DND-41 (cell line): ENCODE data around the gene PHGDH.
"Not testable (repeated sequence)": the region's sequence is repeated elsewhere in the genome, so short reads cannot be mapped to it uniquely, and the experiment has no call there.

Experiments used
- ATAC-seq: fragments of 200-7000 bp; cut with Tn5 transposase; 3 replicates; pipeline ENCODE4 v1.9.1; 2021; ENCODE audit warnings: low read depth; ENCODE audit not compliant: insufficient read depth
- DNase-seq: peaks from one replicate; pipeline ENCODE4 v3.0.0-alpha.2; 2020
- H2AFZ ChIP-seq: 2 replicates; pipeline ENCODE4 v1.6.0; 2012; ENCODE audit warnings: low read depth, low read length
- H3K27ac ChIP-seq: 2 replicates; pipeline ENCODE4 v1.5.1; 2012; ENCODE audit warnings: low read length, inconsistent platforms
- H3K27me3 ChIP-seq: fragments of 200-600 bp; sonication (generic); 2 replicates; pipeline ENCODE4 v1.6.0; 2012; ENCODE audit warnings: low read length, mild to moderate bottlenecking, inconsistent platforms; ENCODE audit not compliant: insufficient read depth, poor library complexity
- H3K36me3 ChIP-seq: 2 replicates; pipeline ENCODE4 v1.5.1; 2012; ENCODE audit warnings: low read length, inconsistent platforms; ENCODE audit not compliant: insufficient read depth
- H3K4me1 ChIP-seq: 2 replicates; pipeline ENCODE4 v1.5.1; 2012; ENCODE audit warnings: mild to moderate bottlenecking, low read length; ENCODE audit not compliant: insufficient read depth
- H3K4me2 ChIP-seq: 2 replicates; pipeline ENCODE4 v1.6.0; 2012; ENCODE audit warnings: mild to moderate bottlenecking, moderate library complexity, low read length, inconsistent platforms; ENCODE audit not compliant: insufficient read depth
- H3K4me3 ChIP-seq, 2 experiments: fragments of 200-600 bp in 1 of 2; shearing (Covaris generic) in 1 of 2; 2 replicates each; pipeline ENCODE4 v1.5.1; 2012 to 2016; ENCODE audit warnings: inconsistent platforms in 2 of 2, low read length in 2 of 2, mild to moderate bottlenecking in 2 of 2, low read depth in 1 of 2, moderate library complexity in 1 of 2
- H3K79me2 ChIP-seq: 2 replicates; pipeline ENCODE4 v1.6.0; 2012; ENCODE audit warnings: low read length, inconsistent platforms; ENCODE audit not compliant: insufficient read depth
- H3K9ac ChIP-seq: 2 replicates; pipeline ENCODE4 v1.6.0; 2012; ENCODE audit warnings: low read depth, mild to moderate bottlenecking, inconsistent platforms, low read length, moderate library complexity
- H3K9me3 ChIP-seq: 2 replicates; pipeline ENCODE4 v1.5.1; 2012; ENCODE audit warnings: low read length, moderate library complexity, mild to moderate bottlenecking, inconsistent platforms; ENCODE audit not compliant: insufficient read depth, severe bottlenecking
- H4K20me1 ChIP-seq: 2 replicates; pipeline ENCODE4 v1.6.0; 2012; ENCODE audit warnings: low read length; ENCODE audit not compliant: insufficient read depth
- EZH2 ChIP-seq: IDR thresholded peaks from 3 replicates; pipeline ENCODE4 v1.6.1; 2012; ENCODE audit warnings: borderline replicate concordance, low read depth, mild to moderate bottlenecking, moderate library complexity, low read length, inconsistent platforms; ENCODE audit not compliant: severe bottlenecking
- TF ChIP-seq, protein P1 (sequence below): IDR thresholded peaks from 2 replicates; pipeline ENCODE4 v1.5.1; 2012; ENCODE audit warnings: borderline replicate concordance, low read length, moderate library complexity, mild to moderate bottlenecking; ENCODE audit not compliant: poor library complexity, severe bottlenecking; ENCODE audit errors: extremely low read depth

Gene PHGDH

GRCh38 chr1:119687434-119688079, 24.2 kb upstream of the PHGDH start:
- DNase-seq: no peak
- H3K27ac ChIP-seq: no peak overlapping the region
- H3K4me1 ChIP-seq: no peaks in the 10 kb centered on the region
- H3K9ac ChIP-seq: no peak overlapping the region
- no peaks in the 10 kb centered on the region for H3K9me3 ChIP-seq
- no peak for TF ChIP-seq EZH2
- TF ChIP-seq, protein P1, sequence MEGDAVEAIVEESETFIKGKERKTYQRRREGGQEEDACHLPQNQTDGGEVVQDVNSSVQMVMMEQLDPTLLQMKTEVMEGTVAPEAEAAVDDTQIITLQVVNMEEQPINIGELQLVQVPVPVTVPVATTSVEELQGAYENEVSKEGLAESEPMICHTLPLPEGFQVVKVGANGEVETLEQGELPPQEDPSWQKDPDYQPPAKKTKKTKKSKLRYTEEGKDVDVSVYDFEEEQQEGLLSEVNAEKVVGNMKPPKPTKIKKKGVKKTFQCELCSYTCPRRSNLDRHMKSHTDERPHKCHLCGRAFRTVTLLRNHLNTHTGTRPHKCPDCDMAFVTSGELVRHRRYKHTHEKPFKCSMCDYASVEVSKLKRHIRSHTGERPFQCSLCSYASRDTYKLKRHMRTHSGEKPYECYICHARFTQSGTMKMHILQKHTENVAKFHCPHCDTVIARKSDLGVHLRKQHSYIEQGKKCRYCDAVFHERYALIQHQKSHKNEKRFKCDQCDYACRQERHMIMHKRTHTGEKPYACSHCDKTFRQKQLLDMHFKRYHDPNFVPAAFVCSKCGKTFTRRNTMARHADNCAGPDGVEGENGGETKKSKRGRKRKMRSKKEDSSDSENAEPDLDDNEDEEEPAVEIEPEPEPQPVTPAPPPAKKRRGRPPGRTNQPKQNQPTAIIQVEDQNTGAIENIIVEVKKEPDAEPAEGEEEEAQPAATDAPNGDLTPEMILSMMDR: no peak
- H3K4me2 ChIP-seq: no peak overlapping the region
- H3K4me3 ChIP-seq: no peak overlapping the region
- ATAC-seq: no peak
- H3K36me3 ChIP-seq: no peaks in the 10 kb centered on the region
- no peaks in the 10 kb centered on the region for H3K79me2 ChIP-seq
- H4K20me1 ChIP-seq: no peaks in the 10 kb centered on the region
- peaks cover 20% of the 10 kb centered on the region for H3K27me3 ChIP-seq
- H2AFZ ChIP-seq: no peak overlapping the region

GRCh38 chr1:119688810-119689209, 22.9 kb upstream of the PHGDH start:
- H3K4me2 ChIP-seq: no peak overlapping the region
- H3K27me3 ChIP-seq: peaks cover 19% of the 10 kb centered on the region
- H3K4me3 ChIP-seq: no peak overlapping the region
- H3K9me3 ChIP-seq: no peaks in the 10 kb centered on the region
- no peaks in the 10 kb centered on the region for H4K20me1 ChIP-seq
- H3K79me2 ChIP-seq: no peaks in the 10 kb centered on the region
- DNase-seq: no peak
- no peak overlapping the region for H3K27ac ChIP-seq
- no peak for ATAC-seq
- no peak overlapping the region for H3K9ac ChIP-seq
- no peaks in the 10 kb centered on the region for H3K36me3 ChIP-seq
- no peaks in the 10 kb centered on the region for H3K4me1 ChIP-seq
- TF ChIP-seq, protein P1: no peak
- no peak for TF ChIP-seq EZH2
- H2AFZ ChIP-seq: no peak overlapping the region

GRCh38 chr1:119689511-119689910, 22.2 kb upstream of the PHGDH start:
- no peaks in the 10 kb centered on the region for H4K20me1 ChIP-seq
- ATAC-seq: no peak
- no peaks in the 10 kb centered on the region for H3K79me2 ChIP-seq
- H3K27ac ChIP-seq: no peak overlapping the region
- H3K4me3 ChIP-seq: no peak overlapping the region
- H3K36me3 ChIP-seq: no peaks in the 10 kb centered on the region
- no peaks in the 10 kb centered on the region for H3K9me3 ChIP-seq
- no peak overlapping the region for H3K9ac ChIP-seq
- no peaks in the 10 kb centered on the region for H3K4me1 ChIP-seq
- DNase-seq: no peak
- TF ChIP-seq, protein P1: no peak
- TF ChIP-seq EZH2: no peak
- peaks cover 14% of the 10 kb centered on the region for H3K27me3 ChIP-seq
- no peak overlapping the region for H2AFZ ChIP-seq
- H3K4me2 ChIP-seq: no peak overlapping the region

DNA sequence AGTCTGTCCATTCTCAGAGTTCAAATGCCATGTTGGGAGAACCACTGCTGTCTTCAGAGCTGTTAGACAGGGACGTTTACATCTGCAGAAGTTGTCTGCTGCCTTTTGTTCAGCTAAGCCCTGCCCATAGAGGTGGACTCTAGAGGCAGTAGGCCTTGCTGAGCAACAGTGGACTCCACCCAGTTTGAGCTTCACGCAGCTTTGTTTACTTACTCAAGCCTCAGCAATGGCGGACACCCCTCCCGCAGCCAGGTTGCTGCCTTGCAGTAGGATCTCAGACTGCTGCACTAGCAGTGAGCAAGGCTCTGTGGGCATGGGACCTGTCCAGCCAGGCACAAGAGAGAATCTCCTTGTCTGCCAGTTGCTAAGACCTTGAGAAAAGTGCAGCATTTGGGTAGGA, 14.9 kb upstream of the PHGDH start:
- H3K27me3 ChIP-seq, DNase-seq, H3K4me2 ChIP-seq, H3K36me3 ChIP-seq, H3K4me3 ChIP-seq, ATAC-seq, H2AFZ ChIP-seq, H3K27ac ChIP-seq, H3K4me1 ChIP-seq, H3K9ac ChIP-seq, H3K9me3 ChIP-seq, H3K79me2 ChIP-seq, H4K20me1 ChIP-seq: not testable (repeated sequence)
